NCI-H2029 treated with DMSO at 0.1 percent for 48 hours (cell line): ENCODE results near the gene GNAZ.
"Not testable (repeated sequence)": the region's sequence is repeated elsewhere in the genome, so short reads cannot be mapped to it uniquely, and the experiment has no call there.

Experiments
- DNase-seq: peaks from one replicate; lab custom pipeline; 2025; lab: John Stamatoyannopoulos, UW

GNAZ gene

GRCh38 chr22:23070418-23071229 lies at the start of gene GNAZ:
TSS of gene GNAZ (plus strand) at chr22:23070519. CDS start at chr22:23095696, 25,177 bp downstream.
- no peak for DNase-seq

GRCh38 chr22:23020659-23021293 lies 49.5 kb upstream of the GNAZ start:
- DNase-seq = no peak

- DNase-seq = not testable (repeated sequence)
Measured at GRCh38 chr22:23021660-23022353, 48.5 kb upstream of the GNAZ start.

GRCh38 chr22:23023294-23023693 lies 47.0 kb upstream of the GNAZ start:
- no peak for DNase-seq

GRCh38 chr22:23026777-23027176 lies 43.5 kb upstream of the GNAZ start:
- DNase-seq = no peak

- DNase-seq = not testable (repeated sequence)
Measured at GRCh38 chr22:23027849-23028248, 42.5 kb upstream of the GNAZ start.

- DNase-seq = no peak
Measured at GRCh38 chr22:23029521-23030228, 40.6 kb upstream of the GNAZ start.

GRCh38 chr22:23031381-23031780 lies 38.9 kb upstream of the GNAZ start:
- DNase-seq = no peak

GRCh38 chr22:23031786-23032185 lies 38.5 kb upstream of the GNAZ start:
- no peak for DNase-seq

GRCh38 chr22:23032658-23033057 lies 37.7 kb upstream of the GNAZ start:
- DNase-seq = no peak

GRCh38 chr22:23033116-23033905 lies 37.0 kb upstream of the GNAZ start:
- no peak for DNase-seq

- DNase-seq = no peak
Measured at GRCh38 chr22:23034621-23035556, 35.4 kb upstream of the GNAZ start.

- no peak for DNase-seq
Measured at GRCh38 chr22:23035557-23036277, 34.6 kb upstream of the GNAZ start.

GRCh38 chr22:23036684-23037428 lies 33.5 kb upstream of the GNAZ start:
- peak; percentile 33 for DNase-seq

GRCh38 chr22:23037429-23038333 lies 32.6 kb upstream of the GNAZ start:
- DNase-seq = no peak

GRCh38 chr22:23038334-23038642 lies 32.0 kb upstream of the GNAZ start:
- DNase-seq = no peak

GRCh38 chr22:23038902-23039301 lies 31.4 kb upstream of the GNAZ start:
- DNase-seq = no peak

- no peak for DNase-seq
Measured at GRCh38 chr22:23042179-23042578, 28.1 kb upstream of the GNAZ start.
